Measurements from ENCODE around the gene ZBTB2. TPM values are rescaled to one million over a fixed set of nuclear protein-coding genes. Genes with fewer than 3 reads are reported as not detected.
"Not testable (repeated sequence)": the region's sequence is repeated elsewhere in the genome, so short reads cannot be mapped to it uniquely, and the experiment has no call there.

ZBTB2 gene
- total RNA-seq, 2 donors from 2014 or later, result 14.8 to 21.4 TPM

- Mint-ChIP-seq H3K9me3 (no peaks in the 10 kb centered on the region), H3K36me3 (peaks cover 7 to 15% of the 10 kb centered on the region in 2 donors), H3K27ac (no peak overlapping the region)
- no peak for DNase-seq (ENCODE audit: low spot score in 2 of 2)
- no peak for ATAC-seq
Measured at GRCh38 chr6:151387175-151387970, 4.0 kb downstream of the ZBTB2 start.

GRCh38 chr6:151385177-151385576 is 6.2 kb downstream of the ZBTB2 start:
- H3K36me3 Mint-ChIP-seq, result peaks cover 7 to 8% of the 10 kb centered on the region in 2 donors
- DNase-seq (ENCODE audit: low spot score in 2 of 2) (no peak), ATAC-seq (no peak)
- H3K27ac Mint-ChIP-seq, result no peak overlapping the region
- H3K9me3 Mint-ChIP-seq, result no peaks in the 10 kb centered on the region

DNA sequence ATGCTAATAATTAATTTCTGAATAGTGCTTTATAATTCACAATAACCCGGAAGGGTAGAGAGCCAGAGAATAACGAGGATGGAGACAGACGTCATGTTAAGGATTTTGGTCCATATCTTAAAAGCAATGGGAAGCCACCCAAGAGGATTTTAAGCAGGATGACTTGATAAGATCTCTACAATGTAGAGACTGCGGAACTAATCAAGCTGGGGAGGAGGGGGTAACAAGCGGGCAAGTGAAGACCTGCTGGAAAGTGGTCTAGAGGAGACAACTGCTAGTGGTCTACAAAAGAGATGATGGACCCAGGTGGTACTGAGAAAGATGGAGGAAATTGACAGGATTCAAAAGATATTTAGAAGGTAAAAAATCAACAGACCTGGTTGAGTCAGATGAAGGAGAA is 7.2 kb downstream of the ZBTB2 start:
- no peaks in the 10 kb centered on the region for H3K9me3 Mint-ChIP-seq
- no peak for ATAC-seq
- H3K27ac Mint-ChIP-seq, result peak overlapping the region; percentile 11 to 33
- DNase-seq (ENCODE audit: low spot score in 2 of 2), result no peak
- peaks cover 3 to 8% of the 10 kb centered on the region in 2 donors for H3K36me3 Mint-ChIP-seq

DNA sequence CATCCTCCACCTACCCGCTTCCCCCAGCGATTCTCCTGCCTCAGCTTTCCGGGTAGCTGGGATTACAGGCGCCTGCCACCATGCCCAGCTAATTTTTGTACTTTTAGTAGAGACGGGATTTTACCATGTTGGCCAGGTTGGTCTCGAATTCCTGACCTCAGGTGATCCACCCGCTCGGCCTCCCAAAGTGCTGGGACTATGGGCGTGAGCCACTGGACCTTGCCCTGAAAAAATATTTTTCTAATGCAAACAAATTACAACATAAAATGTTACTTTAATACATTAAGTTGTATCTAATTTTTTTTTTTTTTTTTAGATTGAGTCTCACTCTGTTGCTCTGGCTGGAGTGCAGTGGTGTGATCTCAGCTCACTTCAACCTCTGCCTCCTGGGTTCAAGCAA is 8.7 kb downstream of the ZBTB2 start:
- H3K27ac Mint-ChIP-seq, result peak overlapping the region in 1 of 2 donors; percentile 67
- not testable (repeated sequence) for H3K9me3 Mint-ChIP-seq; H3K36me3 Mint-ChIP-seq; ATAC-seq; DNase-seq (ENCODE audit: low spot score in 2 of 2)

GRCh38 chr6:151381722-151382121 is 9.6 kb downstream of the ZBTB2 start:
- ATAC-seq, result peak in 1 of 2 donors; percentile 74
- peaks cover 0 to 8% of the 10 kb centered on the region in 2 donors for H3K36me3 Mint-ChIP-seq
- peak overlapping the region; percentile 45 to 90 for H3K27ac Mint-ChIP-seq
- DNase-seq (ENCODE audit: low spot score in 2 of 2), result no peak
- H3K9me3 Mint-ChIP-seq, result no peaks in the 10 kb centered on the region

DNA sequence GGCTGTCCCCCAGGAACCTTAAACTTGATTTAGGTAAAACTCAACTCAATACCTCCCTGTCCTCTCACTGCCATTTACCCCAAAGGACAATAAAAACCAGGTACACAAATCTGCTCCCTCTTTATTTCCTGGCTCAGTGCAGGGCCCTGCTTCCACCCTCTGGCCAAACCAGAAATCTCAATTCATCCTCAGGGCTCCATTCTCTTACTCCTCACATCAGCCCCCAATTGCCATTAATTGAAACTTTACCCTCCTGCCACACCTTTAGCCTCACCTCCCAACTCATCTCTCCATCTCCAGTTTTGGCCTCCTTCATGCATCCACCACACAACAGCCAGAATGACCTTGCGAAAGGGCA is 10.5 kb downstream of the ZBTB2 start:
- DNase-seq (ENCODE audit: low spot score in 2 of 2) (no peak), ATAC-seq (peak; percentile 20 to 26)
- Mint-ChIP-seq H3K36me3 (peaks cover 0 to 8% of the 10 kb centered on the region in 2 donors), H3K27ac (peak overlapping the region; percentile 90 to 96), H3K9me3 (no peaks in the 10 kb centered on the region)

- no peaks in the 10 kb centered on the region for H3K9me3 Mint-ChIP-seq
- DNase-seq (ENCODE audit: low spot score in 2 of 2) (no peak), ATAC-seq (peak; percentile 66 to 76)
- peaks cover 0 to 8% of the 10 kb centered on the region in 2 donors for H3K36me3 Mint-ChIP-seq
- peak overlapping the region; percentile 90 to 96 for H3K27ac Mint-ChIP-seq
Measured at GRCh38 chr6:151379933-151380847, 11.2 kb downstream of the ZBTB2 start.

- ATAC-seq, result no peak
- Mint-ChIP-seq H3K36me3 (peaks cover 6 to 14% of the 10 kb centered on the region in 2 donors), H3K27ac (no peak overlapping the region), H3K9me3 (no peaks in the 10 kb centered on the region)
- no peak for DNase-seq (ENCODE audit: low spot score in 2 of 2)
Measured at GRCh38 chr6:151377095-151377494, 14.3 kb downstream of the ZBTB2 start.

- ATAC-seq, result peak in 1 of 2 donors; percentile 17
- Mint-ChIP-seq H3K36me3 (peaks cover 13 to 21% of the 10 kb centered on the region in 2 donors), H3K9me3 (no peaks in the 10 kb centered on the region), H3K27ac (peak overlapping the region in 1 of 2 donors; percentile 72)
- no peak for DNase-seq (ENCODE audit: low spot score in 2 of 2)
Measured at GRCh38 chr6:151376440-151376839, 14.9 kb downstream of the ZBTB2 start.

- Mint-ChIP-seq H3K9me3 (no peaks in the 10 kb centered on the region), H3K36me3 (peaks cover 19 to 25% of the 10 kb centered on the region in 2 donors), H3K27ac (no peak overlapping the region)
- ATAC-seq, result no peak
- no peak for DNase-seq (ENCODE audit: low spot score in 2 of 2)
Measured at GRCh38 chr6:151375833-151376232, 15.5 kb downstream of the ZBTB2 start.

GRCh38 chr6:151374036-151374683 is 17.2 kb downstream of the ZBTB2 start:
- H3K36me3 Mint-ChIP-seq, result peaks cover 19 to 20% of the 10 kb centered on the region in 2 donors
- H3K27ac Mint-ChIP-seq, result peak overlapping the region in 1 of 2 donors; percentile 75
- no peaks in the 10 kb centered on the region for H3K9me3 Mint-ChIP-seq
- peak in 1 of 2 donors; percentile 23 for ATAC-seq
- DNase-seq (ENCODE audit: low spot score in 2 of 2), result no peak

DNA sequence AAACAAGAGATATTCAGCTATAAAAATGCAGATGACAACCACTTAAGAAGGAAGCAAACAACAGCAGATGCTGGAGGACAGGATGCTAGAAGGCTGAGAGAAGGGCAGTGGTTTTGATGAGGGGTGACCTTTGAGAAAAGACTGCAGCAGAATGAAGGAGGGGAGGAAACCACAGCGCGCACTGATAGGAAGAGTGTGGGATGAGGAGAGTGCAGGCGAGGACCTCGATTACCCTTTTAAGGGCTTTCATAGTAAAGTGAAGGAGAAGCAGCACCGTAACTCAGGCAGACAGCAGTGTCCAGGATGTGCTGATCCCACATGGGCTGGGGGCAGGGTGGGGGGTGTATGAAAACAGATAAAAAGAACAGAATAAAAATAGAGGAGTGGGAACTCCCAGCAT is 19.2 kb downstream of the ZBTB2 start:
- ATAC-seq (peak; percentile 26 to 84), DNase-seq (ENCODE audit: low spot score in 2 of 2) (no peak)
- Mint-ChIP-seq H3K36me3 (peaks cover 19 to 20% of the 10 kb centered on the region in 2 donors), H3K9me3 (no peaks in the 10 kb centered on the region), H3K27ac (peak overlapping the region; percentile 67 to 88)

GRCh38 chr6:151370509-151371078 is 20.8 kb downstream of the ZBTB2 start:
- no peaks in the 10 kb centered on the region for H3K9me3 Mint-ChIP-seq
- no peak overlapping the region for H3K27ac Mint-ChIP-seq
- DNase-seq (ENCODE audit: low spot score in 2 of 2) (no peak), ATAC-seq (no peak)
- peaks cover 28 to 30% of the 10 kb centered on the region in 2 donors for H3K36me3 Mint-ChIP-seq

DNA sequence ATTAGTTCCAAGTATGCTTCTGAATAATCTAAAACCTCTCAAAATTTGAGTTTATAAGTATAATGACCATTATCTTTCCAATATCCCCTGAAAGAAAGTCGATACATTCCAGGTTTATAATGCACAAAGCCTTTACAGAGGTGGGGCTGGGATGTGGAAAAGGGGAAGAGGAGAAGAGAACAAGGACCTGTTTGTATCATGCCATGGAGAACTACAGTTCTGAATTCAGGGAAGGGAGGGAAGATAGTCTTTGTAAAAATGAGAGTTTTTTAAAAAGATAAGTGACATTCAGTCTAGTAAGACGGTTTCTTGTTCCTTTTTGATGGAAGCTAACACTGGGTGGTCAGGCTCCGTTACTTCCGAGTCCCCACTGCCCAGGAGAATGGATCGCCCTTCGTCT is 26.1 kb downstream of the ZBTB2 start:
- Mint-ChIP-seq H3K36me3 (peaks cover 16 to 17% of the 10 kb centered on the region in 2 donors), H3K9me3 (no peaks in the 10 kb centered on the region), H3K27ac (no peak overlapping the region)
- no peak for ATAC-seq
- DNase-seq (ENCODE audit: low spot score in 2 of 2), result no peak

GRCh38 chr6:151359486-151359885 is 31.9 kb downstream of the ZBTB2 start:
- Mint-ChIP-seq H3K36me3 (no peaks in the 10 kb centered on the region), H3K27ac (no peak overlapping the region), H3K9me3 (no peaks in the 10 kb centered on the region)
- DNase-seq (ENCODE audit: low spot score in 2 of 2), result no peak
- ATAC-seq, result no peak

- H3K27ac Mint-ChIP-seq, result no peak overlapping the region
- DNase-seq (ENCODE audit: low spot score in 2 of 2), result no peak
- H3K36me3 Mint-ChIP-seq, result no peaks in the 10 kb centered on the region
- peak in 1 of 2 donors; percentile 97 for ATAC-seq
- no peaks in the 10 kb centered on the region for H3K9me3 Mint-ChIP-seq
Measured at GRCh38 chr6:151358475-151358874, 32.9 kb downstream of the ZBTB2 start.
